CMK (cell line): ENCODE measurements around the gene CREB3.

Experiments used
- DNase-seq: peaks from one replicate; pipeline ENCODE4 v3.0.0-alpha.2; 2010; ENCODE audit warnings: low read depth

CREB3 gene

DNA sequence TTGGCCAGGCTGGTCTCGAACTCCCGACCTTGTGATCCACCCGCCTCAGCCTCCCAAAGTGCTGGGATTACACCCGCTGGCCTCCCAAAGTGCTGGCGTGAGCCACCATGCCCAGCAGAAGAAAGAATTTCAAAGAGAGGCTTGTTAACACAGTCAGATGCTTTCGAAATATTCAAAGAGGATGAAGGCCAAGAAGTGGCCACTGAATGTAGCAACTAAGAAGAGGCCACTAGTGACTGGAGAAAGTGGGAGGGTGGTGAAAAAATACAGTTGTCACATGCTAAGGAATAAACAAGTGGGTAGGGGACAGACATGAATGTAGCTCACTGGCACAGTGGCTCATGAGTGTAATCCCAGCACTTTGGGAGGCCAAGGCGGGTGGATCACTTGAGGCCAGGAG, 29.8 kb upstream of the CREB3 start:
- DNase-seq, result no peak

- no peak for DNase-seq
Observed at GRCh38 chr9:35703906-35704672, 28.4 kb upstream of the CREB3 start.

DNA sequence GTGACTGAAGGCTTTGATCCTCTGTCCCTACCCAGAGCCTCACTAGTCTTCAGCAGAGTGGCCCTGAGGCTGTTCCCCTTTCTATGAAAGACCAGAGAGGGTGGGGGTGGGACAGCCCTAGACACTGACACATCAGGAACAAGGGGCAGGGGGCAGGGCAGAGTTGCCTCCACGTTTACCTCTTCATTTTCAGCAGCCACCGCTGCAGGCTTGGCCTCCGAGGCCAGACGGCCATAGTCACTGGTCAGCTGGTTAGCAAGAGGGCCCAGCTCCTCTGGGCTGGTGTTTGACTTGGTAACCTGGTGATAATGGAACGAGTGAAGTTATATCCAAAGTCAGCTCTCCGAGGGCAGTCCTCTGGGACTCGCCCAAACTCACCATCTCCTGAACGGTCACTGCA, 27.1 kb upstream of the CREB3 start:
- no peak for DNase-seq

DNA sequence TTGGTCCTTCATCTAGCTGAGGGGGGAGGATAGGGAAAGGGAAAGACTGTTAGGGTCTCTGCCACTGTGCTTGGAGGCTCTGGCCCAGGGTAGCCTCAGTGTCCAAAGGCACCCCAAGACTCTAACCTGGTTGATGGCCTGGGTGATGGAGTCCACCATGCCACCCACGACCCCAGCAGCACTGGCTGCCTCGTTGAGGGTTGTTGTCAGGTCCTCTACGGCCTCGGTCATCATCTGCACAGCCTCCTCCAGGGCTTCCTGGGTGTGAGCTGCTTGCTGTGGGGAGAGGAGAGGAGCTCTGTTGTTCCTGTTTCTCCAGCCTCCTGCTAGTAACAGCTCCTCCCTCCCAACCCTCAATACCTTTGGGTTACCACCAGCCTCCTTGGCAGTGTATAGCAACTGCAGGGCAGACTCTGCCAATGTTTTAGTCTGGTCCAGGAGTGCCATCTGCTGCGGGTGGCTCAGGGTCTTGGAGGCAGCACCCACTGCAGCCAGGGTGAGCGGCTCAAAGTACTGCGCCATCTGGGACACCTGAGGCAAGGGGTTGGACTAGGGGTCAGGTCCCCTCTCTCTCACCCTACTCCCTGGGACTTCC, 26.5 kb upstream of the CREB3 start:
- no peak for DNase-seq

DNA sequence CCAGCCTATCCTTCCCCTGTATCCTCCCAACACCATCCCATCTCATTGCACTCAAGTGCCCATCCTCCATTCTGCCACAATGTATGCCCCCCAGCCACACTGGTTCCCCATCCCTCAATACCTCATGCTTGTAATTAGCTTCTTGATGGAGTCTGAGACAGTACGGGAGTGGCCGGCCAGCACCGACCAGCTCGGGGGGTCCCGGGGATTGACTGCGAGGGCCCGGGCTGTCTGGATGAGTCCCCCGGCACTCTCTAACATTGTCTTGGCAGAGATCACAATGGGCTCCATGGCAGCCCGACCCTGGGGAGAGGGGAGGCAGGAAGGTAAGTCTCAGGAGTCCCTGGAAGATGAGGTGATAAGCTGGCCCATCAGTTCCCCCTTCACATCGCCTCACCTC, 25.5 kb upstream of the CREB3 start:
- no peak for DNase-seq

GRCh38 chr9:35708146-35708545, 24.3 kb upstream of the CREB3 start:
- DNase-seq, result no peak

DNA sequence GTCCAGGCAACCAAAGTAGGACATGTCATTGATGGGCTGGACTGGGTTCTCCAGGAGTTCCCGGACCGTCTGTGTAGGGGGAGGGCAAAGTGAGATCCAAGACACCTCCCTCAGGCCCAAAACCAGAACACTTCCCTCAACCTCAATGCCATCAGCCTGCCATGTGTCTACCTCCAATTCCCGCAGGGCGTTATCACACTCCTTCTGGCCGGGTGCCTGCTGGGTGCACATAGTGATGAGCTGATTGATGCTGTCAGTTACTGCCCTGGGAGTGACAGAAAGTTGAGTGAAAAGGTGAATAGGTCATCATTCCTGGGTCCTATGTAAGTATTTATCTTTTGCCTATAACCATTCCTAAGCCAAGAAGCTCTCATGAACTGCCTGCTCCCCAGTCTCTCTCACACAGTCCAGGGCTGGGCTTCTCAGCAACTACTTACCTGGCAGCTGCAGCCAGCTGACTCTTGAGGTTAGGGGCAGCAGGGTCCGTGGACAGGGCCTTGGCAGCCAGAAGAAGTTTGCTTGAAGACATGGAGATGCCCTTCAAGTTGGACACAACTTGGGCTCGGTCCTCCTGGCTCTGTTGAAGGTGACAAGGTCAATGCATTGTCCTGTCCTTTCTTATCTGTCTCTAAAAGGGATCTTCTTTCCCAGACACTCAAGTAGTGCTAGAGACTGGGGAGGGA, 21.5 kb upstream of the CREB3 start:
- no peak for DNase-seq

- DNase-seq, result no peak
Observed at GRCh38 chr9:35711501-35712428, 20.7 kb upstream of the CREB3 start.

DNA sequence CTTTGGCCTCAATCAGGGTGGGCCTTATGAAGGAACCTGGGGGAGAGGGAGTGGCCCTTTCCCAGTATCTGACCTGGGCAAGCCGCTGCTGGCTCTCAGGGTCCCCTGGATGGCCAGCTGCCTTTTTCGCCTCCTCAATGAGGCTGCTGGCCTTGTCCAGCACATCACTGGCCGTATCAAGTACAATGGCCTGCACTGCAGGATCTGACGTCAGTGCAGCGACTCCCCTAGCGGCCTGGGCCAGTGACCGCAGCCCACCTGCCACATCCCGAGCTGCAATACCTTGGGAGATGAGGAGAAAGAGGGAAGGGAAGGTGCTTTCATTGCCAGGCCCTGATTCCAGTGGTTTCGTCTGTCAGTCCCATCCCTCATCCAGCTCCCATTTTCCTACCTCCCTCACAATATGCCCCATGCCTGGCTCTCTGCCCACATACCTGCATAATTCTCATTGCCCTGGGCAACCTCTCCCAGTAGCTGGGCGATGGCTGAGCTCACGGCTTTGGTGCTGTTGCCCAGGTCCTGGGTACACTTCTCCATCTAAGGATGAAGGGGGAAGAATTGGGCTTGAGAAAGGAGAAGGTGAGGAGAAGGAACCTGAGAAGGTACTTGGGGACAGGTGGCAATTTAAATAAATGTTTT, 19.6 kb upstream of the CREB3 start:
- no peak for DNase-seq

DNA sequence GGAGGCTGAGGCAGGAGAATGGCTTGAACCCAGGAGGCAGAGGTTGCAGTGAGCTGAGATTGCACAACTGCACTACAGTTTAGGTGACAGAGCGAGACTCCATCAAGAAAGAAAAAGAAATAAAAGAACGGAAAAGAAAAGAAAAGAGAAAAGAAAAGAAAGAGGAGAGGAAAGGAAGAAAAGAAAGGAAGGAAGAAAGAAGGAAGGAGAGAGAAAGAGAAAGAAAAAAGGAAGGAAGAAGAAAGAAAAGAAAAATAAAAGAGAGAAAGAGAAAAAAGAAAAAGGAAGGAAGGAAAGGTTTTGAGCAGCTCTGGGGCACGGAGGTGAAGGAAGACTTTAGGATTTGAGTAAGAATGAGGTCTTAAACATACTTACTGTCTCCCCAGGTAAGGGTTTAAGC, 18.9 kb upstream of the CREB3 start:
- DNase-seq, result no peak

DNA sequence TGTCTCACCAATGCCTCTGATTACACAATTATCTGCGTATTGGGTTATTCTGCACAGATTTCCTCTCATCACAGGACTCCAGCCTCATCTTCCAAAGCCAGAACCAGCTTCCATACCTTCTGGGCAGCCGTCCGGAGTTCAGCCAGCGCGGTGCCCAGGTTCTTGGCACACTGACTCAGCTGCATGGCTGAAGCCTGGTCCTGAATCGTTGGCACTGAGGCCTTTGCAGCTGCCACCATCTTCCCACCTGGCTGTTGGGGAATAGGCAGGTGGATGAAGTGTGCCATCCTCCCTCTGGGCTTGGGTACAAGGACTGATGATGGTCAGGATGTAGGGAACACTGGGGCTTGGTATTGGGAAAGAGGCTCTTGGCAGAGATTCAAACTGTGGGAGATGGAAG, 18.3 kb upstream of the CREB3 start:
- DNase-seq, result no peak

- no peak for DNase-seq
Observed at GRCh38 chr9:35714579-35715252, 17.8 kb upstream of the CREB3 start.

DNA sequence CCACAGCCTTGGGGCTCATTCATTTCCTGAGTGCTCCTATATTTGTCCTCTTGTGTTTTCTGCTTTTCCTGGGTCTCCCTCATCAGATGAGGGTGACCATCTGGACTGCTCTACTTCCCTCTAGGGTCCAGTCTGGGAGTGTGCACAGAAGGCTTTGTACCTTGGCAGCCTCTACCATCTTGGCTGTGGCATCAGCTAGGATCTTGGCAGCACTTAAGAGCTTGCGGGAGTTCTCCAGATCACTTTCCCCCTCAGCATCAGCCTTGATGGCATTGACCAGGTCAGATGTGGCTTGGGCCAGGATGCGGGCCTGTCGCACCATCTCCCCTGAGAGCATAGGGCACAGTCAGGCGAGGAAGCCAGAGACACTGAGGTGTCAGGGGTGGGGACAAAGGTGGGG, 16.2 kb upstream of the CREB3 start:
- DNase-seq, result no peak

- no peak for DNase-seq
Observed at GRCh38 chr9:35717132-35717870, 15.2 kb upstream of the CREB3 start.

DNA sequence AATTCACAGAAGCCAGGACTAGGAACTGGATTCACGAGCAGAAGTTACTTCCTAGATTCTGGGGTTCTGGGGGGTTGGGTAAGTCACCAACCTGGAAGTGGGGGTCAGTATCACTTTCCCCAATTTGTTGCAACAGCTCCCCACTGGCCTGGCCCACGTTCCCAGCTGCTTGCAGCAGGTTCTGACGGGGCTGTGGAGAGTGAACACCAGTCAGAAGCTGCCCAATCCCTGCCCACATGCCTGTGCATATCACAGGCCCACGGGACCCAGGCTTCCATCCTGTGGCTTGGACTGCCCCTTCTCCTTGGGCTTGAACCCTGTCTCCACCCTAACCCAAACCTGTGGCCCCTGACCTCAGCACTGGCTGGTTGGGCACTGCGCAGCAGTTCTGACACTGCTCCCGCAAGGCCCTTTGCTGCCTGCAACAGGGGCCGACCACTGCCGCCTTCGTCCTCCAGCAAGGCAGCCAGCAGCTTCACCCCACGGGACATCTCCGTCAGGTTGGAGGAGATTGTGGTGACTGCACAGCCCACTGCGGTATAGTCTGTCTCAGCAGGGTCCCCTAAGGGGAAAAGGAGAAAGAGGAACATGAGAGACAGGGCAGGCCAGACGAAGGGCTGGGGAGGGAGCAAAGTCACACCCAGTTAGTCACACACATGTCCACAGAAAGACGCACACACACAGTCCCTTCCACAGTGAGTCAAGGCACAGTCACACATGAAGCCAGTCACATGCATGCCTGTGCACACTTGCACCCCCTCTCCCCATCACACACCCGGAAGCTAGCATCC, 13.6 kb upstream of the CREB3 start:
- DNase-seq, result no peak

DNA sequence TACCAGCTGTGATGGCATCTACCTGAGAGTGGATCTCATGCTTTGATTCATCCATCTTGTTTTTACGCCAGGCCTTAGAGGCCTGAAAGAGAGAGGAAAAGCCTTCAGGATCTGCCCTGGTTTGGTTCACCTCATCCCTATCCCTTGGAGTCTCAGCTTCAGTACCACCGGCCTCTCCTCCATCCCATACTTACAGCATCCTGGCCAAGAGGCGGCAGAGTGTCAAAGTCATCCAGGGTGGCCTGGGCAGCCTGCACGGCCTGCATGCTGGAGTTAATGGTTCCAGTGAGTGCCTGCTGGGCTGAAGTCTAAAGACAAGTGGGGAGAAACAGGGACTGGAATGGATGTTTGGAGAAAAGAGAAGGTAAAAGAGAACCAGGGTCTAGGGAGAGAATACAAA, 12.9 kb upstream of the CREB3 start:
- no peak for DNase-seq

GRCh38 chr9:35723426-35723825, 9.0 kb upstream of the CREB3 start:
- no peak for DNase-seq

DNA sequence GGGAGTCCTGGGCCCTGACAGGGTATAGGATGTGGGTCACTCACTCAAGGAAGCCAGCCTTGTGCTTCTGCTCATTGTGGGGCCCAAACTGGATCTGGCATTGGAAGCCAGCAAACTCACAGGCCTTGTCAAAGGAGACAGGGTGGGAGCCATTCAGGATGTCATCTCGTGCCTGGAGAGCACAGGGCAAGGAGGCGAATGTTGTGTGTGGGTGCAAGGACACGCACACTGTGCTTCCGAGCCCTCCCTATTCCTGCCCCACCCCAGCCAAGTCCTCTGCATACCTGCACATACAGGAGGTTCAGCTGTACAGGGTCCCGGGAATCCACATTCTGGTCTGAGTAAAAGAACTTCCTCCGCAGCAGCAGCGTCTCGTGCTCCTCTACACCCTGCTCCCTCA, 8.6 kb upstream of the CREB3 start:
- DNase-seq, result no peak

- DNase-seq, result no peak
Observed at GRCh38 chr9:35725362-35725761, 7.1 kb upstream of the CREB3 start.

GRCh38 chr9:35726931-35727330, 5.5 kb upstream of the CREB3 start:
- no peak for DNase-seq
